Measurements from ENCODE around the gene CAMK2B. TPM values are rescaled to one million over a fixed set of nuclear protein-coding genes. Genes with fewer than 3 reads are reported as not detected.

CAMK2B gene
- total RNA-seq, 1 experiment from 2014 or later: 0.34 TPM

- Histone ChIP-seq H3K36me3 (ENCODE audit: control insufficient read depth in 1 of 2, insufficient read depth in 2 of 2, low read length in 2 of 2) (no peaks in the 10 kb centered on the region), H3K4me3 (replicated peaks in 1 of 2; ENCODE audit: low read depth in 1 of 2, low read length in 2 of 2) (no peak overlapping the region), H3K9ac (ENCODE audit: low read length) (no peak overlapping the region), H3K9me2 (ENCODE audit: insufficient read depth) (no peaks in the 10 kb centered on the region), H3K27me3 (ENCODE audit: insufficient read depth, low read length) (peaks cover 5% of the 10 kb centered on the region; the same call in 1 of the 2 replicates), H3K4me2 (ENCODE audit: low read length) (no peak overlapping the region), H3K4me1 (ENCODE audit: control insufficient read depth in 1 of 2, insufficient read depth in 2 of 2, low read length in 2 of 2) (peaks cover 0 to 7% of the 10 kb centered on the region in 2 experiments; a peak in 1 of 4 replicates), H4K20me1 (ENCODE audit: insufficient read depth) (no peaks in the 10 kb centered on the region), H3K9me3 (ENCODE audit: control insufficient read depth in 1 of 2, insufficient read depth in 1 of 2, low read depth in 1 of 2, low read length in 2 of 2) (no peaks in the 10 kb centered on the region), H3K27ac (ENCODE audit: low read depth, low read length) (no peak overlapping the region), H2AFZ (ENCODE audit: low read depth, low read length, poor library complexity, severe bottlenecking) (no peak overlapping the region), H3K79me2 (ENCODE audit: insufficient read depth, low read length) (no peaks in the 10 kb centered on the region)
- RAD21 ChIA-PET (ENCODE audit: low non-redundant PET in 1 of 2, low total read pairs in 2 of 2, uncharacterized antibody in 2 of 2, unreplicated experiment in 2 of 2): no interaction called here
- no peak for TF ChIP-seq ZBTB33 (IDR thresholded peaks at IDR 0.05; ENCODE audit: extremely low read depth, insufficient replicate concordance, low read length)
- TF ChIP-seq, protein P1, sequence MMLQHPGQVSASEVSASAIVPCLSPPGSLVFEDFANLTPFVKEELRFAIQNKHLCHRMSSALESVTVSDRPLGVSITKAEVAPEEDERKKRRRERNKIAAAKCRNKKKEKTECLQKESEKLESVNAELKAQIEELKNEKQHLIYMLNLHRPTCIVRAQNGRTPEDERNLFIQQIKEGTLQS (IDR thresholded peaks at IDR 0.05): no peak
- no peak for TF ChIP-seq CTCF (IDR thresholded peaks at IDR 0.05 in 2 of 3, conservative IDR thresholded peaks at IDR 0.05 in 1 of 3; ENCODE audit: borderline replicate concordance in 1 of 3, insufficient read depth in 1 of 3, low read depth in 2 of 3, low read length in 2 of 3)
- TF ChIP-seq ZNF274 (IDR thresholded peaks at IDR 0.05; ENCODE audit: low read depth, low read length): no peak
- TF ChIP-seq RAD21 (IDR thresholded peaks at IDR 0.05; ENCODE audit: low read depth): no peak
- TF ChIP-seq EZH2 (IDR thresholded peaks at IDR 0.05): no peak
- TF ChIP-seq SP1 (IDR thresholded peaks at IDR 0.05; ENCODE audit: low read depth): no peak
- no peak for TF ChIP-seq ELF1 (IDR thresholded peaks at IDR 0.05; ENCODE audit: borderline replicate concordance, low read depth)
- no peak for TF ChIP-seq ZFX (IDR thresholded peaks at IDR 0.05)
- no peak for TF ChIP-seq SIN3A (IDR thresholded peaks at IDR 0.05; ENCODE audit: low read depth)
- no peak for TF ChIP-seq YY1 (IDR thresholded peaks at IDR 0.05; ENCODE audit: extremely low read depth, insufficient replicate concordance, low read depth, low read length)
- no peak for TF ChIP-seq POLR2AphosphoS5 (IDR thresholded peaks at IDR 0.05; ENCODE audit: low read depth, low read length)
- no peak for TF ChIP-seq TCF7L2 (IDR thresholded peaks at IDR 0.05; ENCODE audit: borderline replicate concordance, extremely low read depth, insufficient read depth, insufficient read length)
- no peak for TF ChIP-seq EZH2phosphoT487 (IDR thresholded peaks at IDR 0.05; ENCODE audit: borderline replicate concordance)
- TF ChIP-seq CBX3 (IDR thresholded peaks at IDR 0.05; ENCODE audit: low read depth): no peak
- no peak for TF ChIP-seq JUND (IDR thresholded peaks at IDR 0.05)
- TF ChIP-seq FOSL1 (IDR thresholded peaks at IDR 0.05; ENCODE audit: low read depth): no peak
- TF ChIP-seq, protein P2, sequence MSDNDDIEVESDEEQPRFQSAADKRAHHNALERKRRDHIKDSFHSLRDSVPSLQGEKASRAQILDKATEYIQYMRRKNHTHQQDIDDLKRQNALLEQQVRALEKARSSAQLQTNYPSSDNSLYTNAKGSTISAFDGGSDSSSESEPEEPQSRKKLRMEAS (IDR thresholded peaks at IDR 0.05): no peak
- TF ChIP-seq SRF (IDR thresholded peaks at IDR 0.05; ENCODE audit: low read depth): no peak
- BruUV-seq (replicated peaks): no TSS peak
- intact Hi-C loops (cut with micrococcal nuclease): no loop called here
- DNase-seq (ENCODE audit: low read depth, low spot score) (no peak), ATAC-seq (no peak)
- POLR2A ChIA-PET: no interaction called here
- CTCF ChIA-PET: no interaction called here
Measured at GRCh38 chr7:44268671-44269070, 56.7 kb downstream of the CAMK2B start.
